Testis (tissue), 3 donors: ENCODE results near the gene KLF1. TPM values are rescaled to one million over a fixed set of nuclear protein-coding genes. Genes with fewer than 3 reads are reported as not detected.
A peak's percentile ranks its signal among the peaks of the same experiment; 100 is the strongest.

Experiments
- DNase-seq: peaks from one replicate; pipeline ENCODE4 v3.0.0-alpha.2; 2019
- H3K27ac ChIP-seq, 2 donors: fragments of 200-600 bp; sonication (generic); one replicate each; pipeline ENCODE4 v1.5.1; 2019
- H3K27me3 ChIP-seq: fragments of 200-600 bp; sonication (generic); one replicate; pipeline ENCODE4 v1.5.1; 2019
- H3K36me3 ChIP-seq: fragments of 200-600 bp; sonication (generic); one replicate; pipeline ENCODE4 v1.5.1; 2017; ENCODE audit warnings: low read depth; ENCODE audit errors: missing control alignments
- H3K4me1 ChIP-seq: fragments of 200-600 bp; sonication (generic); one replicate; pipeline ENCODE4 v1.5.1; 2019
- H3K4me3 ChIP-seq, 2 donors: fragments of 200-600 bp; sonication (generic); one replicate each; pipeline ENCODE4 v1.5.1; 2017 to 2019
- H3K9me3 ChIP-seq: fragments of 200-600 bp; sonication (generic); one replicate; pipeline ENCODE4 v1.5.1; 2017
- CTCF ChIP-seq, 3 experiments: fragments of 450-650 bp in 2 of 3; fragments of 200-600 bp in 1 of 3; sonication (generic) in 1 of 3; IDR thresholded peaks; one replicate each; pipeline ENCODE4 v1.5.1; 2016 to 2019; ENCODE audit warnings: antibody characterized with exemption in 3 of 3, mild to moderate bottlenecking in 2 of 3, moderate library complexity in 1 of 3
- POLR2A ChIP-seq: fragments of 450-650 bp; IDR thresholded peaks from one replicate; pipeline ENCODE4 v1.6.1; 2017; ENCODE audit warnings: antibody characterized with exemption, mild to moderate bottlenecking, moderate library complexity
- WGBS, 2 donors: methylation state at CpG; one replicate each; pipeline ENCODE4 v1.1.5; 2018; 5-methylcytosine and 5-hydroxymethylcytosine counted together
- intact Hi-C: fragments of 100-400 bp; cut with DNase I; formaldehyde crosslinking; loops from one replicate; pipeline ENCODE4 v1.15.1; 2023; ENCODE audit warnings: low total_unique reads
- polyA plus RNA-seq: library from polyadenylated mRNA; stranded (reverse); fragments of 350-450 nt; fragmentation: Illumina TruSeq; extraction: RNeasy Lipid Tissue Mini Kit (QIAGEN cat#74804); gene quantifications from one replicate; pipeline ENCODE4 v1.2.3, GENCODE V29; 2014; ENCODE audit warnings: low read depth, low replicate concordance; ENCODE audit not compliant: insufficient read depth
- total RNA-seq, 2 donors: library from RNA; depleted of rRNA; stranded (reverse); fragments of >200 nt; gene quantifications; one replicate each; pipeline ENCODE4 v1.2.3, GENCODE V29; 2016

Gene KLF1
- total and polyA plus RNA-seq, 3 donors from 2014 or later: 0.24 to 0.31 TPM; not detected in 1

- TF ChIP-seq CTCF (IDR thresholded peaks at IDR 0.05): no peak
- TF ChIP-seq POLR2A: no peak
- no peaks in the 10 kb centered on the region for H3K36me3 ChIP-seq
- peaks cover 13% of the 10 kb centered on the region for H3K4me1 ChIP-seq
- 23 to 29% methylated on average over 12 to 16 of the region's 16 CpGs for WGBS, 2 donors
- peak overlapping the region; percentile 83 to 86 for H3K27ac ChIP-seq
- H3K4me3 ChIP-seq: peak overlapping the region; percentile 96
- DNase-seq: no peak
- intact Hi-C loops: no loop called here
- no peaks in the 10 kb centered on the region for H3K9me3 ChIP-seq
- no peaks in the 10 kb centered on the region for H3K27me3 ChIP-seq
Observed at GRCh38 chr19:12932392-12933286, 45.6 kb upstream of the KLF1 start.

GRCh38 chr19:12930002-12930645, 43.1 kb upstream of the KLF1 start:
- Histone ChIP-seq H3K36me3 (no peaks in the 10 kb centered on the region), H3K4me3 (no peak overlapping the region)
- DNase-seq: no peak

GRCh38 chr19:12924621-12925310, 37.8 kb upstream of the KLF1 start:
- no peaks in the 10 kb centered on the region for H3K36me3 ChIP-seq

More at GRCh38 chr19:12930002-12930645, 43.1 kb upstream of the KLF1 start:
- no peaks in the 10 kb centered on the region for H3K27me3 ChIP-seq
- 94 to 96% methylated on average over 18 to 19 of the region's 19 CpGs for WGBS, 2 donors
- no peak overlapping the region for H3K27ac ChIP-seq
- peaks cover 7% of the 10 kb centered on the region for H3K4me1 ChIP-seq
- intact Hi-C loops: no loop called here
- no peaks in the 10 kb centered on the region for H3K9me3 ChIP-seq
- TF ChIP-seq POLR2A (no peak), CTCF (IDR thresholded peaks at IDR 0.05) (no peak)

GRCh38 chr19:12922959-12923358, 36.0 kb upstream of the KLF1 start:
- Histone ChIP-seq H3K36me3 (no peaks in the 10 kb centered on the region), H3K4me3 (no peak overlapping the region), H3K4me1 (peaks cover 4% of the 10 kb centered on the region), H3K27ac (no peak overlapping the region), H3K9me3 (no peaks in the 10 kb centered on the region), H3K27me3 (no peaks in the 10 kb centered on the region)
- TF ChIP-seq CTCF (IDR thresholded peaks at IDR 0.05) (no peak), POLR2A (no peak)
- intact Hi-C loops: no loop called here
- no peak for DNase-seq
- 95 to 96% methylated on average over 4 of the region's 4 CpGs for WGBS, 2 donors

More at GRCh38 chr19:12924621-12925310, 37.8 kb upstream of the KLF1 start:
- 89 to 96% methylated on average over 18 to 28 of the region's 29 CpGs for WGBS, 2 donors
- Histone ChIP-seq H3K4me3 (no peak overlapping the region), H3K4me1 (no peaks in the 10 kb centered on the region), H3K27ac (no peak overlapping the region), H3K27me3 (no peaks in the 10 kb centered on the region), H3K9me3 (no peaks in the 10 kb centered on the region)
- no peak for TF ChIP-seq POLR2A
- no peak for TF ChIP-seq CTCF (IDR thresholded peaks at IDR 0.05)
- DNase-seq: no peak
- intact Hi-C loops: no loop called here
